Measurements from ENCODE around the gene PDLIM1. TPM values are rescaled to one million over a fixed set of nuclear protein-coding genes. Genes with fewer than 3 reads are reported as not detected.

The PDLIM1 gene
- total and polyA plus RNA-seq, 2 of the 13 experiments (the other 11 are each of a cell fraction or from before 2014, with no cell fraction given), result 119 to 123 TPM

DNA sequence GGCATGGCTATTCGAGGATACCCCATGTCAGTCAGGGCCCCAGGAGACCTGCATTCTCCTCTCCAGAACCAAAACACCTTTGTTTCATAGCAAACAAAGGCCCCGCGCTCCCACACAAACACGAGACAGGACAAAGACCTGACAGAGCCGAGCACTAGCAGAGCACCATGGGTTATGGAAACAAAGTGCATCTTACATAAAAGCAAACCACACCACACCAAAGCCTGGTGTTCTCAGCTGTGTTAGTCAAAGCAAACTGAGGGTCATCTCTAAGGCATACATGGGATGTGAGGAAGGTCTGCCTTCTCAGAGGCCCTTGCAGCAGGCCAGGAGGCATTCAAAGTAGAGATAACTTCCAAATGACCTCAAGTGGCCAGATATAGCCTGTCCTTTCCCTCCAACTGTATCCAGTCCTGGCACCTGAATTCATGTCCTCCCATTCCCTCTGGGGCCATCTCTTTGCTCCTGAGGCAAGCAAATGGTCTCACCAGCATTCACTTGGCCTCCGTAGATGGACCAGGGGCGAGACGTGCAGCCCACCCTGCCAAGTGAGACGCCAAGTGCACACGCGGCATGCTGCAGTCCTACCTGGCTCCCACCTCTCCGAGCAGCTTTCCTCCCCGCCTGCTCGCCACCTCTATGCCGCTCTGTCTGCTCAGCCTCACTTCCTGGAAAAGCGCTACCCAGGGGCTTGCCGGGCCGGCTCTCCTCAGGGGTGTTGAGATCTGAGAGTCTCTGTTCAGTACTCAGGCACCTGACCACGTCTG lies 45.3 kb upstream of the PDLIM1 start (continued):
- TF ChIP-seq KLF11 (CRISPR knock-in tag; IDR thresholded peaks at IDR 0.05) (no peak), ZNF142 (CRISPR knock-in tag; IDR thresholded peaks at IDR 0.05) (no peak), CHCHD3 (CRISPR knock-in tag; IDR thresholded peaks at IDR 0.05) (no peak), ZNF562 (CRISPR knock-in tag; IDR thresholded peaks at IDR 0.05; ENCODE audit: borderline replicate concordance) (no peak), ZFP90 (CRISPR knock-in tag; IDR thresholded peaks at IDR 0.05; ENCODE audit: borderline replicate concordance) (no peak), ATF1 (CRISPR knock-in tag; IDR thresholded peaks at IDR 0.05) (no peak), CHD2 (IDR thresholded peaks at IDR 0.05; ENCODE audit: low read depth, low read length) (no peak), RXRB (CRISPR knock-in tag; IDR thresholded peaks at IDR 0.05; ENCODE audit: borderline replicate concordance) (peak; percentile 64), HDAC2 (CRISPR knock-in tag; IDR thresholded peaks at IDR 0.05) (peak; percentile 44; the same call in 1 of the 2 replicates), CEBPB (IDR thresholded peaks at IDR 0.05; ENCODE audit: borderline replicate concordance, low read depth, low read length) (no peak), SUZ12 (IDR thresholded peaks at IDR 0.05; ENCODE audit: low read depth, low read length) (no peak), ZNF776 (CRISPR knock-in tag; IDR thresholded peaks at IDR 0.05) (no peak), ZNF75D (CRISPR knock-in tag; IDR thresholded peaks at IDR 0.05; ENCODE audit: borderline replicate concordance) (no peak), RAD21 (CRISPR knock-in tag; IDR thresholded peaks at IDR 0.05) (no peak), STAG1 (CRISPR knock-in tag; IDR thresholded peaks at IDR 0.05) (no peak), EED (CRISPR knock-in tag; IDR thresholded peaks at IDR 0.05) (no peak), ARID5B (CRISPR knock-in tag; IDR thresholded peaks at IDR 0.05) (peak; percentile 87)
